ES-I3 (cell line): ENCODE measurements around the gene SHC1.

Experiments
- H3K36me3 ChIP-seq: 2 replicates; pipeline ENCODE4 v1.6.1; 2013; ENCODE audit warnings: mild to moderate bottlenecking, low read length, control low read depth, moderate library complexity; ENCODE audit not compliant: insufficient read depth
- H3K4me1 ChIP-seq: 2 replicates; pipeline ENCODE4 v1.6.1; 2013; ENCODE audit warnings: mild to moderate bottlenecking, control low read depth, low read length; ENCODE audit not compliant: insufficient read depth
- H3K9ac ChIP-seq: 2 replicates; pipeline ENCODE4 v1.6.1; 2013; ENCODE audit warnings: low read depth, mild to moderate bottlenecking, low read length, moderate library complexity
- H3K9me3 ChIP-seq: 2 replicates; pipeline ENCODE4 v1.6.1; 2013; ENCODE audit warnings: mild to moderate bottlenecking, low read length, moderate library complexity; ENCODE audit not compliant: control insufficient read depth, insufficient read depth

SHC1 gene

GRCh38 chr1:154970631-154971340, at the start of gene SHC1:
Gene SHC1, minus strand, starts transcription at chr1:154970747. Its CDS starts 221 bp downstream, at chr1:154970526.
- Histone ChIP-seq H3K36me3 (peaks cover 21% of the 10 kb centered on the region), H3K4me1 (peaks cover 9% of the 10 kb centered on the region), H3K9me3 (no peaks in the 10 kb centered on the region), H3K9ac (peak within 1 kb of the TSS; percentile 69)

DNA sequence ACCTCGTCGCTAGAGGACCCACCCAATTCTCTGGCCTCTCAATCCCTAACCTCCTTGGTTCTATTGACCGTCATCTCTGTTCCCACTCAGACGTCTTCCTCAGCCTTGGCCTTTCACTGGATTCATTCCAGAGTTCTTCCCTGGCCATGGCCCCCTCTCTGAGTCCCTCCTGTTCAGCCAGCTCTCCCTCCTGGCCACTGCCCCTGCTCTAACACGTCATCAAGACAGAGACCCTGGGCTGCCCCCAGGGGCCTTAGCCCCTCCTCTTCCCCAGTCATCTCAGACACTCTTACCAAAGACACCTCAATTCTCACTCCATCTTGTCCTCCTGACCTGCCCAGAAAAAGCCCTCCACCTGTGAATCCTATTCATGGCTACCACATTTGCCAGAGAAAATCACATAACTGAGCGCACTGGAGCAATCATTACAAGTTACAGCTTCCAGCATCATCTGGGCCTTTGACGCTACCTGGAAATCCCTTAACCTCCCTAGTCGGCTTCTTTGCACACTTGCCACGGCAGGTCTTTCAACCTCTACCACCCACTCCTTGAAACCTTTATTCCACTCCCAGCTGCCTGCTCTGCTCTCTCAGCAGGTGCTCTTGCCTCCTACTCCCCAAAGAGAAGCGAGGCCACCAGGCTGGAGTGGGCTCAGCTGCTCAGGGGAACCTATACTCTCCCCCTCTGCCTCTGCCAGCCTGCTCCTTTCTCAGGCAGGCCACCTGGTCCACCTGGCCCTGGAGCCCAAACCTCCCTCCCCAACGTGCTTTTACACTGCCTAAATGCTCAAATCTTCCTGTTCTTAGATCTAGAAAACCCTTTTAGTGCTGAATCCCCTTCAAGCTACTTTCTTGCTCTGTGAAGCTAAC, 49.1 kb upstream of the SHC1 start:
- Histone ChIP-seq H3K9ac (no peak overlapping the region), H3K9me3 (no peaks in the 10 kb centered on the region), H3K4me1 (peaks cover 12% of the 10 kb centered on the region; the same call in 1 of the 2 replicates)

DNA sequence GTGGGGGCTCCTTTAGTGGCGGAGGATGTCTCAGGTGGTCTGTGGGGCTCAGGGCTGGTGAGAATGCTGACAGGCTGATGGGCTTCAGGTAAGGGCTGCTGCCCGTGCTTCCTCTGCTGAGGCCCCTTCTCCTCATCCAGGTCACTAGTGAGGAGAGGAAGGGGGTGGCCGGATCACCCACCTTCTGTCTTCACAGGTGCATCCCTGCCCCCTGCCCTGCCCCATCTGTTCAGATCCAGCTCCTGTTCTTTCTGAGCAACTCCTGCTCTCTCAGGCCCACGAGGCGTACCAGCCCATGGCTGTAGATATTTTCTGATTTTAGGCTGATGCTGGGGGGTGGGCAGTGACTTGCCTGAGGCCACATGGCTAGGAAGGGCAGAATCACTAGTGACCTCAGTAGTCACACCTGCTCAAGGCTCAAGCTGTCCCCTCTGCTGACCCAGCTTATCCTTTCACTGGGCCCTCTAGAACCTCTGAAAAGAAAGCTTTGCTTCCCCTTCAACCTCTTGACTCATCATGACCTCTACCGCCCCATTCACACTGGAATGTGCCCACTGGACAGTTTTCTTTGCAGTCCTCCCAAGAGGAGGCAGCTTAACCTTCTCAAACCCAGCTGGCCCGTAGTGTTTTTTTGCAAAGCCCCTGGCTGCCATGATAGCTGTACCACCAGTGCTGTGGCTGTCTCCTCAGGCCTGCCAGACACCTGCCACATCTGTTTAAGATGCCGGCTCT, 48.2 kb upstream of the SHC1 start:
- Histone ChIP-seq H3K9ac (no peak overlapping the region), H3K9me3 (no peaks in the 10 kb centered on the region), H3K36me3 (peaks cover 2% of the 10 kb centered on the region; the same call in 1 of the 2 replicates), H3K4me1 (peaks cover 16% of the 10 kb centered on the region; the same call in 1 of the 2 replicates)

More for the DNA sequence above, 49.1 kb upstream of the SHC1 start:
- H3K36me3 ChIP-seq, result peaks cover 2% of the 10 kb centered on the region; the same call in 1 of the 2 replicates

GRCh38 chr1:155017946-155018316, 47.4 kb upstream of the SHC1 start:
- peaks cover 17% of the 10 kb centered on the region; the same call in 1 of the 2 replicates for H3K4me1 ChIP-seq
- peaks cover 2% of the 10 kb centered on the region; the same call in 1 of the 2 replicates for H3K36me3 ChIP-seq
- H3K9me3 ChIP-seq, result no peaks in the 10 kb centered on the region
- peak overlapping the region; percentile 40; the same call in 1 of the 2 replicates for H3K9ac ChIP-seq

DNA sequence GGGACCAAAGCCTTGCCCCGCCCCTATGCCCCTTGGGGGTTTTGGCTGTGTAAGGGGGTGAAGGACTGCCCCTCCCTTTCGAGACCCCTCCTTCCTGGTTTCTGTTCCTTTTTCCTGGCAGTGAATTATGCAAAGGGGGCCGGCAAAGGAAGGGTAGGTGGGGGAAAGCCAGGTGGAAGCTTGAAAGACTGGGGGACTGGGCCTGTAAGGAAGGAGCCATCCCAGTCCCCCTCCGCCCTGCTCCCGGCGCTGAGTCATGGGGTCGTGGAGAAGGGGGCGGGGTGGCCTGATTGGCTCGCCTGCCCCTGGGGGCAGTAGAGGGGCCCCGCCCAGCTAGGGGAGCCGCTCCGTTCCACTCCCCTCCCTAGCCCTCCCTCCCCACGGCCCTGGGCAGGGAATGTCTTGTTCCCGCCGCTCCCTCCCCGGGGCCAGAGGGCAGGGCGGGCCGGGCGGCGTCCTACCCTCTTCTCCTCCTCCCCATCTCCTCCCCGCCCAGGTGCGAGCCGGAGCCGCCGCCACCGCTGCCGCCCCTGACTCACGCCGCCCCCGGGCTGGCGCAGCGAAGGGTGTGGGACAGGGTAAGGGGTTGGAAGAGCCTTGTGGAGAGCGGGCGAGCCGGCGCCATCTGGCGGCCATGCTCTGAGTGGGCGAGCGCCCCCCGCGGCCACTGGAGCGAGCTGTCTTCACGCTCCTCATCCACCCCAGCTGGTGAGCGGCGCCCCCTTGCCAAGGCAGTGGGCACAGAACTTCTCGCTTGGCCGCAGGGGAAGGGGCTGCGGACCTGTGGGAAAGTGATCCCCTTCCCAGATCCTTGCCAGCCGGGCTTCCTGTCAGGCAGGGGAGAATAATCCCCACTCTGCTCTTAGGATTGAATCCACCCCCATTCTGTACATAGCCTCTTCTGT, 46.7 kb upstream of the SHC1 start:
- Histone ChIP-seq H3K9ac (peak overlapping the region; percentile 40; the same call in 1 of the 2 replicates), H3K4me1 (peaks cover 21% of the 10 kb centered on the region; the same call in 1 of the 2 replicates), H3K9me3 (no peaks in the 10 kb centered on the region), H3K36me3 (peaks cover 2% of the 10 kb centered on the region; the same call in 1 of the 2 replicates)

- peaks cover 27% of the 10 kb centered on the region; the same call in 1 of the 2 replicates for H3K4me1 ChIP-seq
- no peak overlapping the region for H3K9ac ChIP-seq
- no peaks in the 10 kb centered on the region for H3K9me3 ChIP-seq
- H3K36me3 ChIP-seq, result peaks cover 2% of the 10 kb centered on the region; the same call in 1 of the 2 replicates
Observed at GRCh38 chr1:155016231-155016831, 45.8 kb upstream of the SHC1 start.

GRCh38 chr1:155015527-155016230, 45.1 kb upstream of the SHC1 start:
- peaks cover 27% of the 10 kb centered on the region; the same call in 1 of the 2 replicates for H3K4me1 ChIP-seq
- no peak overlapping the region for H3K9ac ChIP-seq
- no peaks in the 10 kb centered on the region for H3K9me3 ChIP-seq
- peaks cover 2% of the 10 kb centered on the region; the same call in 1 of the 2 replicates for H3K36me3 ChIP-seq

- Histone ChIP-seq H3K4me1 (peaks cover 27% of the 10 kb centered on the region; the same call in 1 of the 2 replicates), H3K36me3 (peaks cover 2% of the 10 kb centered on the region; the same call in 1 of the 2 replicates), H3K9me3 (no peaks in the 10 kb centered on the region), H3K9ac (no peak overlapping the region)
Observed at GRCh38 chr1:155014709-155015508, 44.4 kb upstream of the SHC1 start.

- peaks cover 2% of the 10 kb centered on the region; the same call in 1 of the 2 replicates for H3K36me3 ChIP-seq
- H3K4me1 ChIP-seq, result peaks cover 24% of the 10 kb centered on the region; the same call in 1 of the 2 replicates
- no peak overlapping the region for H3K9ac ChIP-seq
- no peaks in the 10 kb centered on the region for H3K9me3 ChIP-seq
Observed at GRCh38 chr1:155013632-155014031, 43.1 kb upstream of the SHC1 start.

DNA sequence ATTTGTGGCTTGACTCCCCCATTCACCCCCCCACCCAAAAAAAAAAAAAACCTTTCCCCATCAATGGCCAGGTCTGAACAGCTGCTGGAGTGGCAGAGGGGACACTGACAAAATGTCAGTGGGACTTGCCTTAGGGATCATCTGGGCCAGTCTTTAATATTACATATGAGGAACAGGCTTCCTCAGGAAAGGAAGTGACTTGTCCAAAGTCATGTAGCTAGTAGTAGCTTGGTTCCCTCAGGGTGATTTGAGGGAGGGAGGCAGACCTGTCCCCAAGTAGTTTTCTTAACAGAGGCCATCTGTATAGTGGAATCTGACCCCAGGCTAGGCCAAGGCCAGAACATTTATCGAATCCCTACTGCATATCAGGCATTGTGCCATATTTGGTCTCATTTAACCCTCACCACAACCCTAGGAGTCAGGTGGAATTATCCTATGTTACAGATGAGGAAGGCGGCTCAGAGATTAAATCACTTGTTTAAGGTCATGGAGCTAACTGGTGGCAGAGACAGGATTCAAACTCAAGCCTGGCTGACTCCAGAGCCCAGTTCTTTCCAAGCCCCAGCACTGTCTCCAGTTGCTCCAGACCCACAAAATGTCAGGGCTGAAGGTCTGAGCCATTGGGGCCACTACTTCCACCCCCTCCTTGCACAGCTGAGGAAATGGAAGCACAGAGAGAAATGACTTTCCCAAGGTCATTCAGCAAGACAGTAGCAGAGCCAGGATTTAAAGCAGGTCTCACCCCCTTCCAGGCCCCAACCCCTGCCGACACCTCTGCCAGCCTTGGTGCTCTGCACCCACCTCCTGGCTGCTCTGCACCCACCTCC, 42.4 kb upstream of the SHC1 start:
- H3K4me1 ChIP-seq, result peaks cover 28% of the 10 kb centered on the region; the same call in 1 of the 2 replicates

DNA sequence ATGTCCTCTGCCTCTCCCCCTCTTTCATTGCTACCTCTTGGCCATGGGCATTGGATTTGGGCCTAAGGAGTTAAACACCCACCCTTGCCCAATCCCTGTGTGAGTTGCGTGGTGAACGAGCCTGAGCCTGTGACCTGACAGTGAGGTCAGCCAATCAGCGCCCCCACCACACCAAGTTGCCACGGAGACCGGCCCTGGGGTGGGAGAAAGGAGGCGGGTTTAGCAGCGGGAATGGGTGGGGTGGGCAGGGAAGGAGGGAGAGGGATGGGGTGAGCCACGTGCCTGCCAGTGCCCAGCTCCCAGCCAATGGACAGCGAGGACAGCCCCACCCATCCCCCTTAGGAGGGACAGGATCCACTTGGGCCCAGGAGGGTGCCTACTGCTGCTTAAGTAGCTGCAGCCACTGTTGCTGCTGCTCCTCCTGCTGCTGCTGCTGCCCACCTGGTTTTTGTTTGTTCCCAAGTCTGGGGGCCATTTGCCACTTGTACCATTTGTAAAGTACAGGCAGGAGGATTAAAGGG, 41.5 kb upstream of the SHC1 start:
- H3K36me3 ChIP-seq, result peaks cover 2% of the 10 kb centered on the region; the same call in 1 of the 2 replicates
- no peaks in the 10 kb centered on the region for H3K9me3 ChIP-seq
- peaks cover 24% of the 10 kb centered on the region; the same call in 1 of the 2 replicates for H3K4me1 ChIP-seq
- no peak overlapping the region for H3K9ac ChIP-seq

More for the DNA sequence above, 42.4 kb upstream of the SHC1 start:
- peaks cover 2% of the 10 kb centered on the region; the same call in 1 of the 2 replicates for H3K36me3 ChIP-seq
- no peaks in the 10 kb centered on the region for H3K9me3 ChIP-seq
- no peak overlapping the region for H3K9ac ChIP-seq
